Upper lobe of left lung (tissue), 6 donors: Measurements from ENCODE around the gene PTPN12. TPM values are rescaled to one million over a fixed set of nuclear protein-coding genes. Genes with fewer than 3 reads are reported as not detected.
A peak's percentile ranks its signal among the peaks of the same experiment; 100 is the strongest.
"Not testable (repeated sequence)": the region's sequence is repeated elsewhere in the genome, so short reads cannot be mapped to it uniquely, and the experiment has no call there.

ENCODE experiments used
- ATAC-seq, 2 donors: fragments of 200-7000 bp; cut with Tn5 transposase; one replicate each; pipeline ENCODE4 v1.9.1; 2022; ENCODE audit warnings: mild to moderate bottlenecking in 2 of 2, moderate library complexity in 2 of 2; ENCODE audit not compliant: low FRiP score in 2 of 2
- DNase-seq, 2 donors: peaks; one replicate each; pipeline ENCODE4 v3.0.0-alpha.2; 2019 to 2020
- H3K27ac ChIP-seq, 4 donors: fragments of 200-600 bp; sonication (generic); one replicate each; pipeline ENCODE4 v1.5.1; 2016 to 2019
- H3K27me3 ChIP-seq, 4 donors: fragments of 200-600 bp; sonication (generic); one replicate each; pipeline ENCODE4 v1.5.1; 2017 to 2019
- H3K36me3 ChIP-seq, 4 donors: fragments of 200-600 bp; sonication (generic); one replicate each; pipeline ENCODE4 v1.5.1; 2016 to 2019
- H3K4me1 ChIP-seq, 4 donors: fragments of 200-600 bp; sonication (generic); one replicate each; pipeline ENCODE4 v1.5.1; 2018 to 2019
- H3K4me3 ChIP-seq, 4 donors: fragments of 200-600 bp; sonication (generic); one replicate each; pipeline ENCODE4 v1.5.1; 2017 to 2019; ENCODE audit warnings: mild to moderate bottlenecking in 2 of 4, moderate library complexity in 1 of 4
- H3K9me3 ChIP-seq, 4 donors: fragments of 200-600 bp; sonication (generic); one replicate each; pipeline ENCODE4 v1.5.1; 2018 to 2019
- EP300 ChIP-seq, 4 donors: sonication (generic); formaldehyde crosslinking; IDR thresholded peaks; one replicate each; pipeline ENCODE4 v1.5.1; 2017; ENCODE audit warnings: antibody characterized with exemption in 4 of 4, control low read depth in 2 of 4
- POLR2A ChIP-seq, 4 donors: fragments of 450-650 bp; IDR thresholded peaks; one replicate each; pipeline ENCODE4 v1.5.1; 2016 to 2017; ENCODE audit warnings: antibody characterized with exemption in 4 of 4, mild to moderate bottlenecking in 2 of 4
- POLR2AphosphoS5 ChIP-seq, 2 donors: sonication (generic); formaldehyde crosslinking; IDR thresholded peaks; one replicate each; pipeline ENCODE4 v1.5.1; 2017; ENCODE audit warnings: antibody characterized with exemption in 2 of 2
- WGBS, 2 donors: methylation state at CpG; one replicate each; pipeline ENCODE4 v1.1.5; 2017 to 2018; 5-methylcytosine and 5-hydroxymethylcytosine counted together
- total RNA-seq, 6 donors: library from RNA; depleted of rRNA in 4 of 6; stranded (reverse); fragments of >200 nt in 4 of 6; gene quantifications; one replicate each; pipeline versions ENCODE4 v1.1.0 to v1.2.1, GENCODE V29; 2016 to 2021
- TF ChIP-seq, protein P1 (sequence below), 6 experiments: fragments of 450-650 bp in 4 of 6; fragments of 200-600 bp in 2 of 6; sonication (generic) in 2 of 6; IDR thresholded peaks; one replicate each; pipeline ENCODE4 v1.5.1; 2016 to 2019; ENCODE audit warnings: antibody characterized with exemption in 6 of 6
- donor health status: DM: no; HTN: no; CAD: no; lungs with moderate emphysema.
- donor health status: DM: no; HTN: yes; CAD: no; lungs with severe emphysema.

PTPN12 gene
- total RNA-seq, 6 donors from 2014 or later: 104 to 211 (median 136) TPM

DNA sequence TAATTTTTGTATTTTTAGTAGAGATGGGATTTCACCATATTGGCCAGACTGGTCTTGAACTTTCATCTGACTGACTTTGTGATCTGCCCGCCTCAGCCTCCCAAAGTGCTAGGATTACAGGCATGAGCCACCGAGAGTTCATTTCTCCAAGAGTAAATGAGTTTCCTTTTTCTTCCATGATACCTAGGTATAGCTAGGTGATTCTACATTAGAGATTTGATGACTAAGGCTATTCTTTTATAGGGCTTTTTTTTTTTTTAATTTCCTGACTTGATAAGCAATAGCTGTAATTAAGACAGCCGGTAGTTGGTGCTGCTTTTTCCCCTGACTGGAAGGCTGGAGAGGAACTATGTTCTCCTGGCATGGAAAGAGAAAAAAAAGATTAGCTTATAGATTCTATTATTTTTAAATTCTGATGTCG is 3.3 kb downstream of the PTPN12 start:
- 74% methylated on average over 4 of the region's 4 CpGs for WGBS, 2 donors
- no peak for ATAC-seq
- Histone ChIP-seq H3K4me3 (peak overlapping the region in 1 of 4 donors; percentile 92), H3K4me1 (peaks cover 46 to 58% (median 55%) of the 10 kb centered on the region in 4 donors), H3K9me3 (no peaks in the 10 kb centered on the region), H3K36me3 (no peaks in the 10 kb centered on the region), H3K27ac (peak overlapping the region in 2 of 4 donors; percentile 100), H3K27me3 (no peaks in the 10 kb centered on the region)
- TF ChIP-seq EP300 (IDR thresholded peaks at IDR 0.05) (no peak), POLR2A (IDR thresholded peaks at IDR 0.05) (no peak), POLR2AphosphoS5 (IDR thresholded peaks at IDR 0.05) (no peak)
- no peak for DNase-seq

DNA sequence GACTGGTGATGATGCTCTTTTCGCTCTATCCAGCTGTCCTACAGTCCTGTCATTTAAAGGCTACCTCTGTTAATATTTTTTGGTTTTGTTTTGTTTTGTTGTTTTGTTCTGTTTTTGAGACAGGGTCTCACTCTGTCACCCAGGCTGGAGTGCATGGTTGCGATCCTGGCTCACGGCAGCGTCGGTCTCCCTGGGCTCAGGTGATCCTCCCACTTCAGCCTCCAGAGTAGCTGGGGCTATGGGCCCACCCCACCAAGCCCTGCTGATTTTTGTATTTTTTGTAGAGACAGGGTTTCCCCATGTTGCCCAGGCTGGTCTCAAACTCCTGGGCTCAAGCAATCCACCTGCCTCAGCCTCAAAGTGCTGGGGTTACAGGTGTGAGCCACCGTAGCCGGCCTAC is 3.9 kb downstream of the PTPN12 start:
- Histone ChIP-seq H3K4me1 (peaks cover 44 to 61% (median 56%) of the 10 kb centered on the region in 4 donors), H3K27ac (peak overlapping the region in 1 of 4 donors; percentile 100)
- H3K36me3 ChIP-seq, ATAC-seq, H3K4me3 ChIP-seq, H3K27me3 ChIP-seq, H3K9me3 ChIP-seq, DNase-seq: not testable (repeated sequence)
- 92 to 95% methylated on average over 7 of the region's 7 CpGs for WGBS, 2 donors

DNA sequence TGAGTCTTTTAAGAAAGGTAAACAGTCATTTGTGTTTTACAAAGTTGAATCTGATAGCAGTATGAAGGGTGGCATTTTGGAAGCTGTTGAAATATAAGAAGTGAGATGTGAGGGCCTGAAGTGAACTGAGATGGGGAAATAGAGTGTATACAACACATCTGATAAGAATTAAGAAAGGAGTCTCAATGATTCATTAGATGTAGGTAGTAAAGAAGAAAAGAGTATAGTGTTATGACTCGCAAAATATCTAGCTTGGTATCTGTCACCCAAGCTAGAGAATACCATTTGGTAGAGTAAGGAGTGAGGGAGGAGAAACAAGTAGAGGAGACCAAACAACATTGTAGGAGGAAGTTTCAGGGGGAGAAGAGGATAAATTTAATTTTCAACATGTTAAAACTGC is 5.3 kb downstream of the PTPN12 start:
- Histone ChIP-seq H3K4me1 (peaks cover 48 to 74% (median 61%) of the 10 kb centered on the region in 4 donors), H3K36me3 (no peaks in the 10 kb centered on the region), H3K27ac (peak overlapping the region in 2 of 4 donors; percentile 27 to 38), H3K27me3 (no peaks in the 10 kb centered on the region), H3K9me3 (no peaks in the 10 kb centered on the region), H3K4me3 (no peak overlapping the region)
- no peak for TF ChIP-seq POLR2AphosphoS5 (IDR thresholded peaks at IDR 0.05)
- no peak for TF ChIP-seq EP300 (IDR thresholded peaks at IDR 0.05)
- TF ChIP-seq, protein P1, sequence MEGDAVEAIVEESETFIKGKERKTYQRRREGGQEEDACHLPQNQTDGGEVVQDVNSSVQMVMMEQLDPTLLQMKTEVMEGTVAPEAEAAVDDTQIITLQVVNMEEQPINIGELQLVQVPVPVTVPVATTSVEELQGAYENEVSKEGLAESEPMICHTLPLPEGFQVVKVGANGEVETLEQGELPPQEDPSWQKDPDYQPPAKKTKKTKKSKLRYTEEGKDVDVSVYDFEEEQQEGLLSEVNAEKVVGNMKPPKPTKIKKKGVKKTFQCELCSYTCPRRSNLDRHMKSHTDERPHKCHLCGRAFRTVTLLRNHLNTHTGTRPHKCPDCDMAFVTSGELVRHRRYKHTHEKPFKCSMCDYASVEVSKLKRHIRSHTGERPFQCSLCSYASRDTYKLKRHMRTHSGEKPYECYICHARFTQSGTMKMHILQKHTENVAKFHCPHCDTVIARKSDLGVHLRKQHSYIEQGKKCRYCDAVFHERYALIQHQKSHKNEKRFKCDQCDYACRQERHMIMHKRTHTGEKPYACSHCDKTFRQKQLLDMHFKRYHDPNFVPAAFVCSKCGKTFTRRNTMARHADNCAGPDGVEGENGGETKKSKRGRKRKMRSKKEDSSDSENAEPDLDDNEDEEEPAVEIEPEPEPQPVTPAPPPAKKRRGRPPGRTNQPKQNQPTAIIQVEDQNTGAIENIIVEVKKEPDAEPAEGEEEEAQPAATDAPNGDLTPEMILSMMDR (IDR thresholded peaks at IDR 0.05): no peak
- TF ChIP-seq POLR2A (IDR thresholded peaks at IDR 0.05): no peak
- DNase-seq (no peak), ATAC-seq (no peak)
- WGBS, 2 donors: 54 to 62% methylated on average over 1 of the region's 1 CpG

DNA sequence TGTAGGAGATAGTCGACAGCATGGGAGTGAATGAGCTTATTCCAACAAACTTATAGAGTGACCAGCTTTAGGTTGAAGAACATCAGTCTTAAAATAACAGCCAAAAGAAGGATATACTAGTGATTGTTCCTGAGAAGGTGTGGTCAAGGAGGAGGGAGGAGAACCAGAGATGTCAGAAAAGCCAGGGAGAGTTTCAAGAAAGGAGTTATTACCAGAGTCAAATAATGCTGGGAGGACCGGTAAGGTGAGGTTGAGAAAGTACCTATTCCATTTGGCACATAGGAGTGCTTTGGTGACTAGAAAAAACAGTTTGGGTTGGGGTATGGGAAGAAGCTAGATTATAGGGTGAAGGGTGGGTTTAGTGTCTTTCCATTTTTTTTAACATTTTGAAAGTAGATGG is 5.8 kb downstream of the PTPN12 start:
- H3K4me3 ChIP-seq: no peak overlapping the region
- H3K4me1 ChIP-seq: peaks cover 53 to 79% (median 66%) of the 10 kb centered on the region in 4 donors
- no peaks in the 10 kb centered on the region for H3K9me3 ChIP-seq
- no peaks in the 10 kb centered on the region for H3K27me3 ChIP-seq
- ATAC-seq (no peak), DNase-seq (no peak)
- WGBS, 2 donors: 39 to 67% methylated on average over 2 of the region's 2 CpGs
- H3K36me3 ChIP-seq: no peaks in the 10 kb centered on the region
- peak overlapping the region in 2 of 4 donors; percentile 27 to 38 for H3K27ac ChIP-seq
- TF ChIP-seq, protein P1 (IDR thresholded peaks at IDR 0.05): no peak
- no peak for TF ChIP-seq EP300 (IDR thresholded peaks at IDR 0.05)
- TF ChIP-seq POLR2AphosphoS5 (IDR thresholded peaks at IDR 0.05): no peak
- no peak for TF ChIP-seq POLR2A (IDR thresholded peaks at IDR 0.05)

DNA sequence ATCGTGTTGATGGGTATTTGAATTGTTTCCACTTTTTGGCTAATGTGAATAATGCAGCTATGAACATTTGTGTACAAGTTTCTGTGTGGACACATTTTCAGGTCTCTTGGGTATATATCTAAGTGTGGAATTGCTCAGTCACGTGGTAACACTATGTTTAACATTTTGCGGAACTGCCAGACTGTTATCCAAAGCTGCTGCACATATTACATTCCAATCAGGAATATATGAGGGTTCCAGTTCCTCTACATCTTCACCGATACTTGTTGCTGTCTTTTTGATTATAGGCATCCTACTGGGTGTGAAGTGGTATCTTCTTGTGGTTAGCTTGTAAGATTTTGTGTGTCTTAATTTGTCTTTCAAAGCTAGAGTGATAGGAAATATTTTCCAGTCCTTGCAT is 6.8 kb downstream of the PTPN12 start:
- H3K4me1 ChIP-seq: peaks cover 63 to 89% (median 76%) of the 10 kb centered on the region in 4 donors
- H3K4me3 ChIP-seq: no peak overlapping the region
- H3K36me3 ChIP-seq: no peaks in the 10 kb centered on the region
- no peak for DNase-seq
- peak overlapping the region in 1 of 4 donors; percentile 44 for H3K27ac ChIP-seq
- ATAC-seq: no peak
- 66 to 75% methylated on average over 4 of the region's 4 CpGs for WGBS, 2 donors
- H3K9me3 ChIP-seq: no peaks in the 10 kb centered on the region
- TF ChIP-seq POLR2A (IDR thresholded peaks at IDR 0.05): no peak
- TF ChIP-seq EP300 (IDR thresholded peaks at IDR 0.05): no peak
- no peak for TF ChIP-seq POLR2AphosphoS5 (IDR thresholded peaks at IDR 0.05)
- TF ChIP-seq, protein P1 (IDR thresholded peaks at IDR 0.05): no peak
- no peaks in the 10 kb centered on the region for H3K27me3 ChIP-seq

DNA sequence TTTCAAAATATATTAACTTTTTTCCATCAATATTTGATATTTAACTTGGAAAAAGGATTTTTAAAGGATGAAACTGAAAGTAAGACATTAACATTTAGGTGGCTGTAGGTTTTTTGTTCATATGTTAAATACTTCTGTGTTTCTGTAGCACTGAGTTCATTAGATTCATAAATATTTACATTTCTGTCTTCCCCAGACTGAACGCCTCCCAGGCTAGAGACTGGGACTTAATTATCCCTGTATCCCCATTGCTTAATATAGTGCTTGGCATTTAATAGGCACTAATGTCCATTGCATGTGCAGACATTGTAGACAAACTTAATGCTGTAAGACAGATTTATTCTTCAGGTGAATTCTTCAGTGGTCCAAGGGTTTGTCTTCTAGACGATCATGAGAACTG is 7.4 kb downstream of the PTPN12 start:
- H3K9me3 ChIP-seq: no peaks in the 10 kb centered on the region
- H3K4me3 ChIP-seq: no peak overlapping the region
- peak overlapping the region in 2 of 4 donors; percentile 27 to 44 for H3K27ac ChIP-seq
- 36 to 45% methylated on average over 2 of the region's 2 CpGs for WGBS, 2 donors
- H3K36me3 ChIP-seq: no peaks in the 10 kb centered on the region
- TF ChIP-seq EP300 (IDR thresholded peaks at IDR 0.05) (no peak), POLR2AphosphoS5 (IDR thresholded peaks at IDR 0.05) (no peak), POLR2A (IDR thresholded peaks at IDR 0.05) (no peak)
- TF ChIP-seq, protein P1 (IDR thresholded peaks at IDR 0.05): no peak
- DNase-seq: no peak
- H3K4me1 ChIP-seq: peaks cover 65 to 94% (median 79%) of the 10 kb centered on the region in 4 donors
- no peak for ATAC-seq
- H3K27me3 ChIP-seq: no peaks in the 10 kb centered on the region
